HUES64 (cell line): ENCODE results near the gene ZNF428.
"Not testable (repeated sequence)": the region's sequence is repeated elsewhere in the genome, so short reads cannot be mapped to it uniquely, and the experiment has no call there.

ENCODE experiments used
- H3K27ac ChIP-seq: 2 replicates; pipeline ENCODE4 v1.7.0; 2013; ENCODE audit warnings: low read depth, low read length, inconsistent platforms
- H3K27me3 ChIP-seq: 2 replicates; pipeline ENCODE4 v1.6.1; 2013; ENCODE audit warnings: mild to moderate bottlenecking, low read length; ENCODE audit not compliant: insufficient read depth
- H3K36me3 ChIP-seq: 2 replicates; pipeline ENCODE4 v1.6.1; 2013; ENCODE audit warnings: mild to moderate bottlenecking, low read length; ENCODE audit not compliant: insufficient read depth
- H3K4me1 ChIP-seq: 2 replicates; pipeline ENCODE4 v1.6.1; 2013; ENCODE audit warnings: mild to moderate bottlenecking, low read length, moderate library complexity; ENCODE audit not compliant: insufficient read depth
- H3K4me3 ChIP-seq: 2 replicates; pipeline ENCODE4 v1.5.1; 2013; ENCODE audit warnings: mild to moderate bottlenecking, low read length, moderate library complexity
- H3K9ac ChIP-seq: 2 replicates; pipeline ENCODE4 v1.6.1; 2013; ENCODE audit warnings: mild to moderate bottlenecking, low read depth, low read length
- H3K9me3 ChIP-seq: 2 replicates; pipeline ENCODE4 v1.6.1; 2013; ENCODE audit warnings: low read depth, low read length; ENCODE audit not compliant: insufficient read depth
- WGBS: fragments of 150-250, 120-280 bp; methylation state at CpG from one replicate; pipeline ENCODE4 v1.1.7; 2013; ENCODE audit warnings: missing lambda C conversion rate; 5-methylcytosine and 5-hydroxymethylcytosine counted together

The ZNF428 gene

GRCh38 chr19:43589678-43590077, 29.8 kb downstream of the ZNF428 start:
- Histone ChIP-seq H3K27me3 (no peaks in the 10 kb centered on the region), H3K9ac (no peak overlapping the region), H3K9me3 (no peaks in the 10 kb centered on the region), H3K4me3 (no peak overlapping the region), H3K36me3 (peaks cover 52% of the 10 kb centered on the region), H3K27ac (no peak overlapping the region), H3K4me1 (no peaks in the 10 kb centered on the region)
- 90% methylated on average over 6 of the region's 6 CpGs for WGBS

GRCh38 chr19:43589277-43589676, 30.2 kb downstream of the ZNF428 start:
- H3K9ac ChIP-seq, result no peak overlapping the region
- WGBS, result 97% methylated on average over 3 of the region's 5 CpGs
- peaks cover 50% of the 10 kb centered on the region for H3K36me3 ChIP-seq
- no peaks in the 10 kb centered on the region for H3K27me3 ChIP-seq
- no peak overlapping the region for H3K4me3 ChIP-seq
- no peak overlapping the region for H3K27ac ChIP-seq
- no peaks in the 10 kb centered on the region for H3K4me1 ChIP-seq
- H3K9me3 ChIP-seq, result no peaks in the 10 kb centered on the region

- H3K9ac ChIP-seq, H3K9me3 ChIP-seq, H3K27ac ChIP-seq, H3K27me3 ChIP-seq, H3K4me3 ChIP-seq, H3K4me1 ChIP-seq: not testable (repeated sequence)
- 96% methylated on average over 3 of the region's 3 CpGs for WGBS
- peaks cover 31% of the 10 kb centered on the region for H3K36me3 ChIP-seq
These were observed 32.4 kb downstream of the ZNF428 start for GRCh38 chr19:43587029-43587428.

- Histone ChIP-seq H3K4me1 (no peaks in the 10 kb centered on the region), H3K4me3 (no peak overlapping the region), H3K27ac (no peak overlapping the region), H3K9me3 (no peaks in the 10 kb centered on the region), H3K27me3 (no peaks in the 10 kb centered on the region), H3K36me3 (peaks cover 31% of the 10 kb centered on the region), H3K9ac (no peak overlapping the region)
- 92% methylated on average over 2 of the region's 2 CpGs for WGBS
These were observed 33.1 kb downstream of the ZNF428 start for GRCh38 chr19:43586346-43586745.

GRCh38 chr19:43584484-43584883, 34.9 kb downstream of the ZNF428 start:
- Histone ChIP-seq H3K9me3 (no peaks in the 10 kb centered on the region), H3K27me3 (no peaks in the 10 kb centered on the region), H3K9ac (no peak overlapping the region), H3K4me3 (no peak overlapping the region), H3K4me1 (no peaks in the 10 kb centered on the region), H3K27ac (no peak overlapping the region), H3K36me3 (peaks cover 18% of the 10 kb centered on the region)
- 95% methylated on average over 1 of the region's 1 CpG for WGBS

GRCh38 chr19:43582495-43582894, 36.9 kb downstream of the ZNF428 start:
- Histone ChIP-seq H3K36me3 (peaks cover 11% of the 10 kb centered on the region), H3K27ac (no peak overlapping the region), H3K4me3 (no peak overlapping the region), H3K9me3 (no peaks in the 10 kb centered on the region), H3K4me1 (no peaks in the 10 kb centered on the region), H3K27me3 (no peaks in the 10 kb centered on the region), H3K9ac (no peak overlapping the region)
- WGBS, result 100% methylated on average over 2 of the region's 2 CpGs

- WGBS, result 76% methylated on average over 7 of the region's 7 CpGs
- no peak overlapping the region for H3K27ac ChIP-seq
- H3K27me3 ChIP-seq, result no peaks in the 10 kb centered on the region
- no peaks in the 10 kb centered on the region for H3K9me3 ChIP-seq
- peaks cover 7% of the 10 kb centered on the region for H3K36me3 ChIP-seq
- no peaks in the 10 kb centered on the region for H3K4me1 ChIP-seq
- H3K4me3 ChIP-seq, result peak overlapping the region; percentile 25; the same call in 1 of the 2 replicates
- H3K9ac ChIP-seq, result no peak overlapping the region
These were observed 38.0 kb downstream of the ZNF428 start for GRCh38 chr19:43581467-43581866.

GRCh38 chr19:43578787-43579186, 40.6 kb downstream of the ZNF428 start:
- Histone ChIP-seq H3K9me3 (no peaks in the 10 kb centered on the region), H3K27me3 (no peaks in the 10 kb centered on the region), H3K36me3 (peaks cover 1% of the 10 kb centered on the region; the same call in 1 of the 2 replicates), H3K27ac (no peak overlapping the region), H3K4me3 (no peak overlapping the region), H3K9ac (no peak overlapping the region), H3K4me1 (peaks cover 10% of the 10 kb centered on the region; the same call in 1 of the 2 replicates)
- WGBS, result 93% methylated on average over 3 of the region's 3 CpGs

GRCh38 chr19:43575955-43576878, 43.2 kb downstream of the ZNF428 start:
- peak overlapping the region; percentile 60; the same call in 1 of the 2 replicates for H3K27ac ChIP-seq
- H3K9ac ChIP-seq, result peak overlapping the region; percentile 62
- WGBS, result 84% methylated on average over 37 of the region's 37 CpGs
- peaks cover 10% of the 10 kb centered on the region; the same call in 1 of the 2 replicates for H3K4me1 ChIP-seq
- no peaks in the 10 kb centered on the region for H3K9me3 ChIP-seq
- no peaks in the 10 kb centered on the region for H3K27me3 ChIP-seq
- peak overlapping the region; percentile 90 for H3K4me3 ChIP-seq
- peaks cover 23% of the 10 kb centered on the region; the same call in 1 of the 2 replicates for H3K36me3 ChIP-seq

GRCh38 chr19:43575156-43575950, 44.1 kb downstream of the ZNF428 start, which contains the start of the genes PINLYP and XRCC1:
Gene PINLYP, plus strand, starts transcription at chr19:43575801. Its CDS starts 1,391 bp downstream, at chr19:43577192.
Gene XRCC1, minus strand, starts transcription at chr19:43575527. Its CDS starts 69 bp downstream, at chr19:43575458.
- Histone ChIP-seq H3K9me3 (no peaks in the 10 kb centered on the region), H3K4me1 (peaks cover 10% of the 10 kb centered on the region; the same call in 1 of the 2 replicates)
- under 1% methylated on average over 50 of the region's 51 CpGs for WGBS

More at GRCh38 chr19:43575156-43575950, 44.1 kb downstream of the ZNF428 start, which contains the start of the genes PINLYP and XRCC1:
- Histone ChIP-seq H3K27ac (peak within 1 kb of the TSS; percentile 72), H3K9ac (peak within 1 kb of the TSS; percentile 87), H3K36me3 (peaks cover 23% of the 10 kb centered on the region; the same call in 1 of the 2 replicates), H3K27me3 (no peaks in the 10 kb centered on the region), H3K4me3 (peak within 1 kb of the TSS; percentile 90)
